ENCODE results near the gene AMZ1.

Gene AMZ1, protein sequence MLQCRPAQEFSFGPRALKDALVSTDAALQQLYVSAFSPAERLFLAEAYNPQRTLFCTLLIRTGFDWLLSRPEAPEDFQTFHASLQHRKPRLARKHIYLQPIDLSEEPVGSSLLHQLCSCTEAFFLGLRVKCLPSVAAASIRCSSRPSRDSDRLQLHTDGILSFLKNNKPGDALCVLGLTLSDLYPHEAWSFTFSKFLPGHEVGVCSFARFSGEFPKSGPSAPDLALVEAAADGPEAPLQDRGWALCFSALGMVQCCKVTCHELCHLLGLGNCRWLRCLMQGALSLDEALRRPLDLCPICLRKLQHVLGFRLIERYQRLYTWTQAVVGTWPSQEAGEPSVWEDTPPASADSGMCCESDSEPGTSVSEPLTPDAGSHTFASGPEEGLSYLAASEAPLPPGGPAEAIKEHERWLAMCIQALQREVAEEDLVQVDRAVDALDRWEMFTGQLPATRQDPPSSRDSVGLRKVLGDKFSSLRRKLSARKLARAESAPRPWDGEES

DNA sequence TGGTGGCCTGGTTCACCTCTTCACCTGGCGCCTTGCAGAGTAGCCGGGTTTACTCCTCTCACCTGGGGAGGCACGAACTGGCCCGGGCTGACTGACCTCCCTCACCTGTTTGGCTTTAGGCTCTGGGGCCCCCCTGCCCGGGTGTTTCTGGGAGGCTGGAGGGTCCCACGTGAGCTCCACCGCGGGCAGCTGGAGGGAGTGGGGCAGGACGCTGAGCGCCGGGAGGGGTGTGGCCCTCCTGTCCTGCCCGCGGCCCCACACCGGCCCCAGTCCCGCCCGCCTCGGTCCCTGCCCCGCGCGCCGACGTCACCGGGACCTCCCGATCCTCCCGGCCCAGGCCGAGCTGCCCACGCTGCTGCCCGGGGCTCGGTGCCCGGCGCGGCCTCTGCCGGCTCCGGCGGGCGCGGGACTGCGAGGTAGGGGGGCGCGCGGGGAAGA is at the start of gene AMZ1:
TSS of gene AMZ1 (plus strand) at position 322 of the 438 bp plus-strand sequence. CDS start 12,250 bp downstream, outside the sequence.
- no peak for DNase-seq (ENCODE audit: low read depth)

DNA sequence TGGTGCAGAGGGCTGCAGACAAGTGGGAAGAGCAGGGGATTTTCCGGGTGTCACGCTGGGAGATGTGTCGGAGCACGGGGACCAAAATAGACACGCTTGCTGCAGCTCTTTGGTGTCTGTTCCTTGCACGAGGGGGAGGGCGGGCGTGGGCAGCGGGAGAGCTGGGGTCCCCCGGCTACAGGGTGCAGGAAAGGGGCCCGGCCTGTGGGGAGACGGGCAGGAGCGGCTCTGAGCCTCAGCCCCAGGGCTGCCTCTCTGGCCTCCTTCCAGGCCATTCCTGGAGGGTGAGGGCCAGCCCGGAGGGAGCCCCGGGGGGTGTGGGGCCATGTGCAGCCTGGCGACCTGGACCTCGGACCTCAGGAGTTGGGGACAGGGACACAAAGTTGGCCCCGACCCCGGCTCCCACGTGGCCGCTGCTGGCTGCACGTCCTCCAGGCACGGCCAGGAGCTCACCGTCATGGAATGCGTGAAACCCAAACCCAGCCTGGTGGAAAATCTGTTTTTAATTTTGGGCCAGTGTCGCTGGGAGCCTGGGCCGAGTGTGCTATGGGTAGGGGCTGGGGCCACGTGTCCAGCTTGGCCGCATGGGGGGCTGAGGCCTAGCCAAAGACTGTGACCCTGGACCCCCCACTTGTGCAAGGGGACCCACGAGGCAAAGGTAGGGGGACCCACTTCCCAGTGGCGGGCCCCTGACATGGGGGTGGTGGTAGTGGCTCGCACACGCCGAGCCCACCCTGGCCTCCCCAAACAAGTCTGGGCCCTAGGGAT is 49.6 kb upstream of the AMZ1 start:
- DNase-seq (ENCODE audit: low read depth), result no peak

DNA sequence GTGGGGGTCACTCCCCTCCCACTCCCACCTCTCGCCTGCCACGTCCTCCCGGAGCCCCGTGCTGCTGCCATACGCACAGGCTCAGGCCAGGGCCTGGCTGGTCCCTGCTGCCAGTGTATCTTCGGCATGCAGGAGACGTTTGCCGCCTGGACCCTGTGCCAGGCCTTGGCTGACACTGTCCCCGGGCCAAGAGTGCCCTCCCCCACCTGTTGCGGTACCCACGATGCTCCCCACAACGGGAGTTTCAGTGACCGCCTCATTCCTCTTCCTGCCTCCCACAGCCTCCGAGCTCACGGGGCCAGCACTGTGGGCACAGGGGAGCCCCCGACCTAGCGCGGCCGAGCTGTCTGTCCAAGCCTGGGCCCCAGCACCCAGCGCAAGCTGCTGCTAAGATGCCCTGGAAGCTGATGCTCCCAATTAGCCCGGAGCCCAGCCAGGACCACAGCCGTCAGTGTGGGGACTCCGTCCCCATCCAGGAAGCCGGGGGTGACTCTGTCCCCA is 48.8 kb upstream of the AMZ1 start:
- DNase-seq (ENCODE audit: low read depth), result no peak

DNA sequence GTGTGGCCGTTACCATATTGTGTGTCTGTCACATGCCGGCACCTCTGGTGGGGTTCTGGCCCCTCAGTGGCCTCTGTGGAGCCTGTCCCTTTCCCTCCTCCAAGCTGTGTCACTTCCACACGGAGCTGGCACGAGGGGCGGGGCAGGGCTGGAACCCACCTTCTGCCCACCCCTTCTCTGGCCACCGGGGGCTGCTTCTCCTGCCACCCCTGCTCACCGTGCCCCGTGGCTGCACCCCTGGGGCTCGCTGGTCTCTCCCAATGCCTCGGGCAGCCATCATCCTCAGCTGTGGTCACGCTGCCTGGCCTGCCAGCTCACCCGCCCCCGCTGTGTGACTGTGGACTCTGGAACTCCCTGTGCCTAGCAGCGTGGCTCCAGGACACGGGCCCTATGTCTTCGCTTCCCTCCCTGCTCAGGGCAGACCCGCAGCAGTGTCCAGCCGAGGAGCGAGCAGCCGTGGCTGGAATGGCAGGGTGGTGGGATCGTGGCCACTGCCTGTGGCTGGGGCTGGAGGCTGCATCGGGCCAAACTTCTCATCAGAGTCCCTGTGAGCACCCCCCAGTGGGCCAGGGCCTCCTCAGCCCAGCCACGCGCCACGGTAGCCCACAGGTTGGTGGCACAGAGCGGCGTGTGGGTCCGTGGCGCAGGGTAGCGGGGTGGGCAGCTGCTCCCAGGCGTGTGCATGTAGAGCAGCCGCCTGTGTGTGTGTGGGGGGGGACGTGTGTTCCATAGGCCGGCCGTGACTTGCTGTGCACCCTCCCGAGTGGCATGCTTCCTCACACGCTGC is 48.1 kb upstream of the AMZ1 start:
- DNase-seq (ENCODE audit: low read depth), result no peak

DNA sequence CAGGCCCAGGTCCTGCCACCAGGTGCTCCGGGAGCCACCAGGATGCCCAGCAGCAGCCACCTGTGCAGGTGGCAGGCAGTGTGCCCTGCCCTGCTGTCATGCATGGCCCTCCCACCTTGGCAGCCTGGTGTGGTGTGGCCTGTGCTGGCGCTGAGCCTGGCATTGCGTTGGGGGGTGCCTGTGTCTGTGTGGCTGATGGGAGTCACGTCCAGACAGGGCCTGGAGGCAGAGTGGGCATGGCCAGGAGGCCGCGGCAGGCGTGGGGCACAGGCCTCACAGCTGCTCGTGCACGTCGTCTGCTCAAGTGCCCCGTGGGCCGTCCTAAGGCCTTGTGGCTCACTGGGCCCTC is 47.5 kb upstream of the AMZ1 start:
- no peak for DNase-seq (ENCODE audit: low read depth)

DNA sequence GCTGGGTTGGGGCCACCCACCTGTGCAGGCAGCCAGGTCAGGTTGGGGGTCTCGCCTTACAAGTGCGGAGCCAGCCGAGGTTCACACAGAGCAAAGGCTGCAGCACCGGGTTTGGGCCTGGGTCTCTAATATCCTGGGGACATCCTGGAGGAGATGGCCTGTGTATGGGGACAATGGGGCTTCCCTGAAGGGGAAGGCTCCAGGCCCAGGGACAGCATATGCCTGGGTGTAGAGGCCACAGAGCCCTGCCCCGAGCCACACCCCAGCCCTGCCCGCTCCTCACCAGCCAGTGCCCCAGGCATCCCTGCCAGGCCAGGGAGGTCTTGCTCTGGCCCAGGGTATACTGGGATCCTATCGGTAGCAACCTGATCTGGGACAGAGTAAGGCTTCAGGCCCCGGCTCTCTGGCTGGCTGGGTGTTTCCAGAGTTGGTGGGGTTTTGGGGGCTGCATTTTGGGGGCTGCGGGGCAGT is 47.1 kb upstream of the AMZ1 start:
- DNase-seq (ENCODE audit: low read depth), result no peak

DNA sequence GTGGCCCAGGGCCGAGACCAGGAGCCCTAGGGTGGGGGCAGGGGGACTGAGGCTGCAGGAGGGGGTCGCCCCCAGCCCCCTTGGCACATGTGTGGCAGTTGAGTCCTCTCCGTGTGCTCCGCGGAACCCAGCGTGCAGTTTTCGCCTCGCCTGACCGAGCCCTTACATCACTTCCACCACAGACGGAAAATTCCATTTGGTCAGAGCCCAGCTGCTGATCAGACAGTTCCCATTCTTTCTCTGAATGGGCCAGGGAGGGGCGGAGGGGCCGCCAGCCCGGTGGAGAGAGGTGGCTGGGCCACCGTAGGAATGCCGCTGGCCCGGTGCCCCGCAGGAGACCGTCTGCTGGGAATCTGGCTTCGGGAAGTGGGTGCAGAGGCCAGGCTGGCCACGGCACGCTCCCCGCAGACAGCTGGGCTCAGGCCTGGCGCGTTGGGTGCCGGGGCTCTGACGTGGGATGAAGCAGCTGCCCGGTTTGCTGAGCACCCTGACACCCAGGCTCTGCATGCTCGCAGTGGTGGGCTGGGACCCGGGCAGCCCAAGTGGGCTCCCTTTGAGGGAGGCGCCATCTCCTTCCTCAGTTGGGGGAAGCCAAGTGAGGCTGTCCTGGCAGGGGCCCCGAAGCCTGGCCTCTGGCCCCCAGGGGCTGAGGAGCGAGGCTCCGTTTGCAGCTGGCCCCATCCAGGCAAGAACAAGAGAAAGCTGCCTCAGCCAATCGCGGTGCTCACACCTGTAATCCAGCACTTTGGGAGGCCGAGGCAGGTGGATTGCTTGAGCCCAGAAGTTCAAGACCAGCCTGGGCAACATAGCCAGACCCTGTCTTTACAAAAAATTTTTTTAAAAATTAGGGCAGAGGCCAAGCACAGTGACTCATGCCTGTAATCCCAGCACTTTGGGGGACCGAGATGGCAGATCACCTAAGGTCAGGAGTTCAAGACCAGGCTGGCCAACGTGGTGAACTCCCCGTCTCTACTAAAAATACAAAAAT is 46.3 kb upstream of the AMZ1 start:
- DNase-seq (ENCODE audit: low read depth), result no peak

DNA sequence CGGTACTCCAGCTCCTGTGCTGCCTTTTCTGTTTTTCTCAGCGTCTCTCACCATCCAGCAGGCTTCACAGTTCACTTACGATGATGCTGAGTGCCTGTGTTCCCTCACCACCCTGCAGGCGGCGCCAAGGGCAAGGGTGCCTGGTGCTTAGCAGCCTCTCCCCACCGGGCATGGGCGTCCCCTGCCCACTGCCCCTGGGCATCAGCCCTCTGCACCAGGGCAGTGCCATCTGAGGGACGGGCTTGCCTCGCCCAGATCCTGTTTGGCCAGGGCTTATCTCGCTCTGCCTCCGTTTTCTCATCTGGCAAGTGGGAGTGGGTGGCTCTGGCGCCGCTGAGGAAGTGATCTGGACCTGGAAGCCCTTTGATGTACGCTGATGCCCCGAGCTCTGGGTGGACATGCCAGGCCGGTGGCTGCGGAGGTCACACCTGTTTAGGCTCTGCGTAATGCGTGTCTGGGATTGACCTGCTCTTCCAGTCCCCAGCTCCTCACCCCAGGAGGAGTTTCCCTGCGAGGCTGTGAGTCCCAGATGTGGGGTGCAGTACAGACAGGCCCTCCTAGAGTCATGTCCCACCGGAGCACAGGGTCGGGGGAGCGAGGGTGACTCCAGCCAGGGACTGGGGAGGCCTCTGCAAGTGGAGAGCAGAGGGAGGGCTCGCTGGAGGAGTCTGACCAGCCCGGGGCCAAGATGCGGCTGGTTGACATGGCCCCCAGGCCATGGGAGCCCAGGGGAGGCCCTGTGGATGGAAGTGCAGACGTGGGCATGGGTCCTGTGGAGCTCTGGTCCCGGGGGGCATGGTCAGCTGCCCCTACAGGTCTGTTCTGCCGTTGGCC is 44.4 kb upstream of the AMZ1 start:
- no peak for DNase-seq (ENCODE audit: low read depth)

DNA sequence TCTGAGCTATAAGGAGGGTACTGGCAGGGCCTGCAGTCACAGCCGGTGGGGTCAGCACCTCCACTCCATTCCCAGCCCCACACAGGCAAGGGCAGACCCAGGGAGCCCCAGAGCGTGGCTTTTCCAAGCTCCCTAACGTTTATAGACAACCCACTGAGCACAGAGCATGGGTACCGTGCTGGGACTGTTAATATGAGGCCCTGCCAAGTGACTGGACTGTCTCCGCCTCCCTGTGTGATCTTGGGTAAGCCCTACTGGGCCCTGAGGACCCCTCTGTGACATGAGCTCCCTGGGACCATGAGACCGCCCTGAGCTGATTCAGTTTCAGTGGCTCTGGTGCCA is 43.8 kb upstream of the AMZ1 start:
- DNase-seq (ENCODE audit: low read depth), result no peak

DNA sequence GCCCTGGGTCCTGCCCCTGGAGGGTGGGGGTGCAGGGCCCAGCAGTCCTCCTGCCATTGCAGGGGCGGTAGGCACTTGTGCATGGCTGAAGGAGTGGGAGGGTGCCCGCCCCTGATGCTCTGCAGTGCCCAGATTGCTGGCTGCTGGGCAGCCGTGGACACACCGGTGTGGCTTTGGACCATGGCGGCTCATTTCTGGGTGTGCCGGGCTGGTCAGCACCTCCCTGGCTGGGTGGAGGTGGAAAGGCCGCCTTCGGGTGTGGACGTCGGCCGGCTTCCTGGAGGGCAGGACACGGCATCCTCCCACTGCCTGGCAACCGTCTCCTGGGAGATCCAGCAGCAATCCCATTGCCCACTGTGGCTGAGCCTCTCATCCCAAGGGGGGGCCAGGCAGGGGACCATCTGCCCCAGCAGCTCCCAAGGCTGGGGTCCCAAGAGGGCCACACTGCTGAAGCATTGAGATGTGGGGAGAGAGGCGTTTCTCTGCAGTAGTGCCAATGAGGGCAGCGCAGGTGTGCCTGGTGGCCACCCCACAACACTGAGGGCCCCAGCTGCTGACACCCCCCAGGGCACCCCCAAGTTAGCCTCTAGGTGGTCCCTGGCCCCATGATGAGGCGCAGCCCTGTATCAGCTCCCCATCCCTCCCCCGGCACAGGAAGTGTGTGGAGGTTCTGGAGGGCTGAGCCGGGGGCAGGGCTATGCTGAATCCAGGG is 43.3 kb upstream of the AMZ1 start:
- DNase-seq (ENCODE audit: low read depth), result no peak

DNA sequence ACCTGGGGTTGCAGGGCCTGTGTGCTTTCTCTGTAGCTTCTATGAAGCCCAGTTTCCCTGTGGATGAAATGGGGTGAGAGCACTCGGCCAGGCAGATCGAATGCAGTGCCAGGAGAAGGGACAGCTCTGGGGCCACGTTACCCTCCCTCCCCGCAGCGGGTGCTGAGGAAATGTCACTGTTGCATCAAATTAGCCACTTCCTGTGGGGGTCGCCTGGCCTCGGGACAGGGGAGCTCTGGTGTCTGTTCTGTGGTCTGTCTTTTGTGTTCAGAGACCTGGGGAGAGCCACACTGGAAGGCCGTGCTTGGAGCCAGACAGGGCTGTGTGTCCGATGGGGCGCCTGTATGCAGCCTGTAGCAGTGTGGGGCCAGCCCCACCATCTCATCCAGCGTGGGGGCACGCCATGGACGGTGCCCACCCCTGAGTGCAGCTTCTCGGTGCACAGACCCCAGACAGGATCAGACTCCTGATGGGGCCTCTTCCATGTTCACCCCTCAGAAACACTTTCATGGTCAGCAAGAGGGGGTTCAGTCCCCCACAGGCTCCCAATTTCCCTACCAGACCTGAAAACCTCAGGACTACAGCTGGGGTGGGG is 42.6 kb upstream of the AMZ1 start:
- DNase-seq (ENCODE audit: low read depth), result no peak

DNA sequence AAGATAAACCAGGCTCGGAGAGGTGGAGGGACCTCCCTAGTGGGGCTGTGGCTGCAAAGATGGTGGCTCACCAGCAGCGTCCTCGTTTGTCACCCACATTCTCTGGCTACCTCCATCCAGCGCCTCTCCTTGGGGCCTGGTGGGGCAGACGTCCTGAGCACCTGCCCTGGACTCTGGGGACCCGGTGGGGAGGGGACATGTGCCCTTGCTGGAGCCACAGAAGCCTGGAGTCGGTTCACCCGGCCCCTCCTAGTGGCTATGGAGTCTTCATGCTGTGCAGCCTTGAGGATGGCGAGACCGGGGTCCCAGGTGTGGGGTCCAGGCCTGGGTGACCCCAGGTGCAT is 41.7 kb upstream of the AMZ1 start:
- DNase-seq (ENCODE audit: low read depth), result no peak

DNA sequence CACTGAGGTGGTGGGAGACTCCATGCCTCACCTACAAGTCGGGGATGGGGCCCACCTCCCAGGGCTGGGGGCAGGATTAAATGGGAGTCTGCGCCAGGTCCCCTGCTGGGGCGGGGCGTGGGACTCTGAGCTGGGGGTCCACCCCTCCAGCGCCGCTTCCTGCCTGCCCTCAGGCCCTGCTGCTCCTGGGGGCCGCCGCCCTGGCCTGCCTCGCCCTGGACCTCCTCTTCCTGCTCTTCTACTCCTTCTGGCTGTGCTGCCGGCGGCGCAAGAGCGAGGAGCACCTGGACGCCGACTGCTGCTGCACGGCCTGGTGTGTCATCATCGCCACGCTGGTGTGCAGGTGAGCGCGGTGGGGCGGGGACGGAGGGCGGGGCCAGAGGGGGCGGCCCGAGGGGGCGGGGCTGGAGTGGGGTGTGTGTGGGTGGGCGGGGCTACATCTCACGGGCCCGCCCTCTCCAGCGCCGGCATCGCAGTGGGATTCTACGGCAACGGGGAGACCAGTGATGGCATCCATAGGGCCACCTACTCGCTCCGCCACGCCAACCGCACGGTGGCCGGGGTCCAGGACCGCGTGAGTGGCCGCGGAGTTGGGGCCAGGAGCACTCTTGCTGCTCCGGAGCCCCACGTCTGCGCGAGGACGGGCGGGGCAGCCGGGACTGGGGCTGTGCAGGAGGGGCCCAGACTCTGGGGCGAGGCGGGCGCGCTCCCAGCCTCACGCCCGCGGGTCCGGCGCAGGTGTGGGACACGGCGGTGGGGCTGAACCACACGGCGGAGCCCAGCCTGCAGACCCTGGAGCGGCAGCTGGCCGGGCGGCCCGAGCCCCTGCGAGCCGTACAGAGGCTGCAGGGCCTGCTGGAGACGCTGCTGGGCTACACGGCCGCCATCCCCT is 41.1 kb upstream of the AMZ1 start:
- no peak for DNase-seq (ENCODE audit: low read depth)

DNA sequence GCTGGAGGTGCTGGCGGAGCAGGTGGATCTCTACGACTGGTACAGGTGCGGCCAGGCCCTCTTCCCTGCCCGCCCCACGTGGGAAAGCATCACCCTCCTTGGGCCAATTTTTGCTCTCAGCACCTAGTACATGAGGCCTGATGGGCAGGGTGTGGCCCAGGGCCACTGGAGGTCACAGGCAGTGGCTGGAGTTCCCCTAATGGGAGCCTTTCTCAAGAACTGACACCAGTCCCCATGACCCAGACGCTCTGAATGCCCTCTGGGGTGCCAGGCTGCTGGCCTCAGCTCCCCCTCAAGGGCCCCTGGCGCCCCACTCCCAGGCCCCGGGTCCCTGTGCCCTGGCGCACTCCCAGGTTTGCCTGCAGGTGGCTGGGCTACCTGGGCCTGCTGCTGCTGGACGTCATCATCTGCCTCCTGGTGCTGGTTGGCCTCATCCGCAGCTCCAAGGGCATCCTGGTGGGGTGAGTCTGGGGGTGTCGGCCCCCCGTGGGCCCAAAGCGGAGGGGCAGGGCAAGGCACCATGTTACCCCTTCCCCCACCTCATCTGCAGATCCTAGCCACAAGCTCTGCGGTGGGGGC is 40.3 kb upstream of the AMZ1 start:
- DNase-seq (ENCODE audit: low read depth), result no peak

DNA sequence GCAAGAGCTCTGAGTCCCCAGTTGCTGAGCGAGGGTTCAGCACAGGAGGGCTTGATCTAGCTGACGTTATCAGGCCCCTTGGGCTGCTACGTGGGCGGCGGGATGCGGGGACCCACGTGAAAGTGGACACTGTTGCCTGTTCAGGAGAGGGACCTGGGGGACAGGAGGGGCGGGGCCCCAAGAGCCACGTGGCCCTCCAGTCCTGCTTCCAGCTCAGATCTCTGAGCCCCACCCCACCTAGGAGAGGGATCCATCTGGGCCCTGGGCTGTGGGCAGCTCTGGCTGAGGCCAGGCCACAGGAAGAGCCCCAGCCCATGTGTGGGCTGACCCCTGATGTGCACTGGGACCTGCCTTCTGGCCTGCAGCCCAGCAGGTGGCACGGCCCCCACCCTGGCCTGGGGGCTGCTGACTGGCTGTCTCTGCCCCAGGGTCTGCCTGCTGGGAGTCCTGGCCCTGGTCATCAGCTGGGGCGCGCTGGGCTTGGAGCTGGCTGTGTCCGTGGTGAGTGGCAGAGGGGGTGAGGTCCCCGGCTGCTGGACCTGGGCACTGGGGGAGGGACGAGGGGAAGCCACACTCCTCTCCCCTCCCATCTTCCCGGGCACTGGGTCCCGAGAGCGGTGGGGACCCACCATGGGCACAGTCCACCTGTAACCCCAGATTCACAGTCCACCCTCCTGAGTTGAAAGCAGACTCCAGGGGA is 38.7 kb upstream of the AMZ1 start:
- DNase-seq (ENCODE audit: low read depth), result no peak

DNA sequence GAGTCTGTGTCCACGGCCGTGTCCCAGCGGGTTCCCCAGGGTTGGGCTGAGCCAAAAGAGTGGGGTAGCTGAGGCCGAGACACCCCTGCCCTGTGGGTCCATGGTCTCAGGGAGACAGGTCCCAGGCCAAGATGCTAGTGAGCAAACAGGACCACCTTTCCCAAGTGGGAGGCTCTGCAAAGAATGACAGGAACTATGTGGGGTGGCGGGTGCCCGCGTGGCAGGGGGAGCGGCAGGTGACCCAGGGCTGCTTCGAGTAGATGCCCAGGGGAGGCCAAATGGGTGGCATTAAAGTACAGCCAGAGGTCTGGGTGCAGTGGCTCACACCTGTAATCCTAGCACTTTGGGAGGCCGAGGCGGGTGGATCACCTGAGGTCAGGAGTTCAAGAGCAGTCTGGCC is 38.0 kb upstream of the AMZ1 start:
- DNase-seq (ENCODE audit: low read depth), result no peak

DNA sequence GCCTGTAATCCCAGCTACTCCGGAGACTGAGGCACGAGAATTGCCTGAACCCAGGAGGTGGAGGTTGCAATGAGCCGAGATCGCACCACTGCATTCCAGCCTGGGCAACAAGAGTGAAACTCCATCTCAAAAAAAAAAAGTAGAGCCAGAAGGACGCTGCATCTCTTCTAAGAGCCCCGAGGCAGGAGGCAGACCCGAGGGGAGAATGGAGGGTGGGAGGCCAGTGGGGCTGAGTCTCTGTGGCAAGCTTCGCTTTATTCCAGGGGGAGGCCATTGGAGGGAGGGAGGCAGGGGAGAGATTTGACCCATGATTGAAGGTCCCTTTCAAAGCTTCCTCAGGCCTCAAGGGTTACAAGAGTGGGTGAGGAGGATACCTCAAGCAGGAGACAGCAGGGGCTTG is 37.6 kb upstream of the AMZ1 start:
- no peak for DNase-seq (ENCODE audit: low read depth)
